WTC11 (cell line): ENCODE data around the gene ATP11B. TPM values are rescaled to one million over a fixed set of nuclear protein-coding genes. Genes with fewer than 3 reads are reported as not detected.

Experiments used
- ATAC-seq: fragments of 200-7000 bp; cut with Tn5 transposase; 2 replicates; pipeline ENCODE4 v1.10.0; 2021; ENCODE audit warnings: mild to moderate bottlenecking, moderate library complexity
- CTCF ChIA-PET: fragments of 300-600 bp; sonication (Branson Sonifier 250); formaldehyde crosslinking; loops from one replicate; lab custom pipeline; 2021; ENCODE audit warnings: antibody characterized with exemption; lab: Charles Lee
- POLR2A ChIA-PET: fragments of 350-600 bp; sonication (Branson Sonifier 250); formaldehyde crosslinking; loops from one replicate; lab custom pipeline; 2021; ENCODE audit warnings: antibody characterized with exemption; lab: Charles Lee
- DNase-seq: peaks from one replicate; pipeline ENCODE4 v3.0.0; 2021; ENCODE audit warnings: low spot score
- H3K27ac Mint-ChIP-seq: 2 replicates; pipeline ENCODE4 v1.8.0; 2021; ENCODE audit warnings: mixed read lengths
- H3K27me3 Mint-ChIP-seq: 2 replicates; pipeline ENCODE4 v1.8.0; 2021; ENCODE audit warnings: low read depth, mild to moderate bottlenecking, moderate library complexity, mixed read lengths
- H3K36me3 Mint-ChIP-seq: 2 replicates; pipeline ENCODE4 v1.8.0; 2021; ENCODE audit warnings: mixed read lengths
- H3K4me1 Mint-ChIP-seq: 2 replicates; pipeline ENCODE4 v1.8.0; 2022; ENCODE audit warnings: mixed read lengths
- H3K4me3 Mint-ChIP-seq: 2 replicates; pipeline ENCODE4 v1.8.0; 2021; ENCODE audit warnings: mild to moderate bottlenecking, moderate library complexity, mixed read lengths
- H3K9me3 Mint-ChIP-seq: 2 replicates; pipeline ENCODE4 v1.8.0; 2021; ENCODE audit warnings: mixed read lengths
- CREM ChIP-seq: sonication (generic); formaldehyde crosslinking; IDR thresholded peaks from 2 replicates; pipeline ENCODE4 v1.8.1; 2022; ENCODE audit warnings: mild to moderate bottlenecking, missing genetic modification reagents, moderate library complexity
- FOXK1 ChIP-seq: sonication (generic); formaldehyde crosslinking; IDR thresholded peaks from 2 replicates; pipeline ENCODE4 v1.8.0; 2022; ENCODE audit warnings: mild to moderate bottlenecking, moderate library complexity, missing genetic modification reagents
- GABPB1 ChIP-seq: sonication (generic); formaldehyde crosslinking; IDR thresholded peaks from 2 replicates; pipeline ENCODE4 v1.8.1; 2023; ENCODE audit warnings: mild to moderate bottlenecking, missing genetic modification reagents
- GRHL2 ChIP-seq: fragments of 250-450 bp; sonication (Bioruptor Pico); IDR thresholded peaks from 2 replicates; pipeline ENCODE4 v1.8.0; 2022; ENCODE audit warnings: mild to moderate bottlenecking, moderate library complexity; ENCODE audit not compliant: insufficient replicate concordance, severe bottlenecking
- TCF7 ChIP-seq: sonication (generic); formaldehyde crosslinking; IDR thresholded peaks from 2 replicates; pipeline ENCODE4 v1.8.0; 2022; ENCODE audit warnings: mild to moderate bottlenecking, low read depth, missing genetic modification reagents, moderate library complexity
- ZNF121 ChIP-seq: sonication (generic); formaldehyde crosslinking; IDR thresholded peaks from 2 replicates; pipeline ENCODE4 v1.8.0; 2023; ENCODE audit warnings: missing genetic modification reagents
- total RNA-seq: library from RNA; stranded (reverse); gene quantifications from 3 replicates; pipeline ENCODE4 v1.2.3, GENCODE V29; 2021
- TF ChIP-seq, protein P1 (sequence below): sonication (generic); formaldehyde crosslinking; IDR thresholded peaks from 2 replicates; pipeline ENCODE4 v1.8.1; 2022; ENCODE audit warnings: missing genetic modification reagents, borderline replicate concordance
- TF ChIP-seq, protein P2 (sequence below): fragments of 250-450 bp; sonication (Bioruptor Pico); IDR thresholded peaks from 2 replicates; pipeline ENCODE4 v1.8.0; 2021; ENCODE audit warnings: mild to moderate bottlenecking
- TF ChIP-seq, protein P3 (sequence below): fragments of 250-450 bp; sonication (Bioruptor Pico); IDR thresholded peaks from 2 replicates; pipeline ENCODE4 v1.9.0; 2021; ENCODE audit warnings: mild to moderate bottlenecking
- TF ChIP-seq, protein P4 (sequence below): fragments of 250-450 bp; sonication (Bioruptor Pico); IDR thresholded peaks from 2 replicates; pipeline ENCODE4 v1.9.0; 2021; ENCODE audit warnings: moderate library complexity, mild to moderate bottlenecking, inconsistent platforms, borderline replicate concordance
- TF ChIP-seq, protein P5 (sequence below): fragments of 250-450 bp; sonication (Bioruptor Pico); conservative IDR thresholded peaks from 2 replicates; pipeline ENCODE4 v1.9.0; 2021; ENCODE audit warnings: mild to moderate bottlenecking
- TF ChIP-seq, protein P6 (sequence below): sonication (generic); formaldehyde crosslinking; IDR thresholded peaks from 2 replicates; pipeline ENCODE4 v1.8.0; 2023; ENCODE audit warnings: missing genetic modification reagents, mild to moderate bottlenecking, borderline replicate concordance
- TF ChIP-seq, protein P7 (sequence below): sonication (generic); formaldehyde crosslinking; IDR thresholded peaks from 2 replicates; pipeline ENCODE4 v1.8.1; 2022; ENCODE audit warnings: low read depth, mild to moderate bottlenecking, moderate library complexity, missing genetic modification reagents, borderline replicate concordance
- TF ChIP-seq, protein P8 (sequence below): sonication (generic); formaldehyde crosslinking; IDR thresholded peaks from 2 replicates; pipeline ENCODE4 v1.8.1; 2022; ENCODE audit warnings: mild to moderate bottlenecking, missing genetic modification reagents, moderate library complexity, borderline replicate concordance

Gene ATP11B
- total RNA-seq, 1 experiment from 2014 or later, result 25.7 TPM

DNA sequence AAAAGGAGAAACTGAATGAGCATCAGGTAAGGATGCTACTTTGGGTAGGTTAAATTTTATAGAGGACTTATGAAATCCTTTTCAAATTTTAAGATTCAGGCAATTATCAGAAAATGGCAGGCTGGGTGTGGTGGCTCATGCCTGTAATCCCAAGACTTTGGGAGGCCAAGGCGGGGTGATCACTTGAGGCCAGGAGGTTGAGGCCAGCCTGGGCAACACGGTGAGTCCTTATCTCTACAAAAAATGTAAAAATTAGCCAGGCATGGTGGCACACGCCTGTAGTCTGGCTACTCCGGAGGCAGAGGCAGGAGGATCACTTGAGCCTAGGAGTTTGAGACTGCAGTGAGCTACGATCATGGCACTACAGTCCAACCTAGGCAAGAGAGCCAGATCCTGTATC, 163.9 kb downstream of the ATP11B start:
- H3K27ac Mint-ChIP-seq, result no peak overlapping the region
- ChIA-PET CTCF (no interaction called here), POLR2A (no interaction called here)
- no peak for TF ChIP-seq FOXK1
- TF ChIP-seq, protein P1, sequence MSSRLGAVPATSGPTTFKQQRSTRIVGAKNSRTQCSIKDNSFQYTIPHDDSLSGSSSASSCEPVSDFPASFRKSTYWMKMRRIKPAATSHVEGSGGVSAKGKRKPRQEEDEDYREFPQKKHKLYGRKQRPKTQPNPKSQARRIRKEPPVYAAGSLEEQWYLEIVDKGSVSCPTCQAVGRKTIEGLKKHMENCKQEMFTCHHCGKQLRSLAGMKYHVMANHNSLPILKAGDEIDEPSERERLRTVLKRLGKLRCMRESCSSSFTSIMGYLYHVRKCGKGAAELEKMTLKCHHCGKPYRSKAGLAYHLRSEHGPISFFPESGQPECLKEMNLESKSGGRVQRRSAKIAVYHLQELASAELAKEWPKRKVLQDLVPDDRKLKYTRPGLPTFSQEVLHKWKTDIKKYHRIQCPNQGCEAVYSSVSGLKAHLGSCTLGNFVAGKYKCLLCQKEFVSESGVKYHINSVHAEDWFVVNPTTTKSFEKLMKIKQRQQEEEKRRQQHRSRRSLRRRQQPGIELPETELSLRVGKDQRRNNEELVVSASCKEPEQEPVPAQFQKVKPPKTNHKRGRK (CRISPR knock-in tag), result no peak
- TF ChIP-seq TCF7, result no peak
- TF ChIP-seq CREM (CRISPR knock-in tag), result no peak
- TF ChIP-seq, protein P2, sequence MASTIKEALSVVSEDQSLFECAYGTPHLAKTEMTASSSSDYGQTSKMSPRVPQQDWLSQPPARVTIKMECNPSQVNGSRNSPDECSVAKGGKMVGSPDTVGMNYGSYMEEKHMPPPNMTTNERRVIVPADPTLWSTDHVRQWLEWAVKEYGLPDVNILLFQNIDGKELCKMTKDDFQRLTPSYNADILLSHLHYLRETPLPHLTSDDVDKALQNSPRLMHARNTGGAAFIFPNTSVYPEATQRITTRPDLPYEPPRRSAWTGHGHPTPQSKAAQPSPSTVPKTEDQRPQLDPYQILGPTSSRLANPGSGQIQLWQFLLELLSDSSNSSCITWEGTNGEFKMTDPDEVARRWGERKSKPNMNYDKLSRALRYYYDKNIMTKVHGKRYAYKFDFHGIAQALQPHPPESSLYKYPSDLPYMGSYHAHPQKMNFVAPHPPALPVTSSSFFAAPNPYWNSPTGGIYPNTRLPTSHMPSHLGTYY, result no peak
- TF ChIP-seq, protein P3, sequence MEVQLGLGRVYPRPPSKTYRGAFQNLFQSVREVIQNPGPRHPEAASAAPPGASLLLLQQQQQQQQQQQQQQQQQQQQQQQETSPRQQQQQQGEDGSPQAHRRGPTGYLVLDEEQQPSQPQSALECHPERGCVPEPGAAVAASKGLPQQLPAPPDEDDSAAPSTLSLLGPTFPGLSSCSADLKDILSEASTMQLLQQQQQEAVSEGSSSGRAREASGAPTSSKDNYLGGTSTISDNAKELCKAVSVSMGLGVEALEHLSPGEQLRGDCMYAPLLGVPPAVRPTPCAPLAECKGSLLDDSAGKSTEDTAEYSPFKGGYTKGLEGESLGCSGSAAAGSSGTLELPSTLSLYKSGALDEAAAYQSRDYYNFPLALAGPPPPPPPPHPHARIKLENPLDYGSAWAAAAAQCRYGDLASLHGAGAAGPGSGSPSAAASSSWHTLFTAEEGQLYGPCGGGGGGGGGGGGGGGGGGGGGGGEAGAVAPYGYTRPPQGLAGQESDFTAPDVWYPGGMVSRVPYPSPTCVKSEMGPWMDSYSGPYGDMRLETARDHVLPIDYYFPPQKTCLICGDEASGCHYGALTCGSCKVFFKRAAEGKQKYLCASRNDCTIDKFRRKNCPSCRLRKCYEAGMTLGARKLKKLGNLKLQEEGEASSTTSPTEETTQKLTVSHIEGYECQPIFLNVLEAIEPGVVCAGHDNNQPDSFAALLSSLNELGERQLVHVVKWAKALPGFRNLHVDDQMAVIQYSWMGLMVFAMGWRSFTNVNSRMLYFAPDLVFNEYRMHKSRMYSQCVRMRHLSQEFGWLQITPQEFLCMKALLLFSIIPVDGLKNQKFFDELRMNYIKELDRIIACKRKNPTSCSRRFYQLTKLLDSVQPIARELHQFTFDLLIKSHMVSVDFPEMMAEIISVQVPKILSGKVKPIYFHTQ (CRISPR knock-in tag), result no peak
- TF ChIP-seq, protein P4, sequence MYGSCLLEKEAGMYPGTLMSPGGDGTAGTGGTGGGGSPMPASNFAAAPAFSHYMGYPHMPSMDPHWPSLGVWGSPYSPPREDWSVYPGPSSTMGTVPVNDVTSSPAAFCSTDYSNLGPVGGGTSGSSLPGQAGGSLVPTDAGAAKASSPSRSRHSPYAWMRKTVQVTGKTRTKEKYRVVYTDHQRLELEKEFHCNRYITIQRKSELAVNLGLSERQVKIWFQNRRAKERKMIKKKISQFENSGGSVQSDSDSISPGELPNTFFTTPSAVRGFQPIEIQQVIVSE (CRISPR knock-in tag), result no peak
- TF ChIP-seq, protein P5, sequence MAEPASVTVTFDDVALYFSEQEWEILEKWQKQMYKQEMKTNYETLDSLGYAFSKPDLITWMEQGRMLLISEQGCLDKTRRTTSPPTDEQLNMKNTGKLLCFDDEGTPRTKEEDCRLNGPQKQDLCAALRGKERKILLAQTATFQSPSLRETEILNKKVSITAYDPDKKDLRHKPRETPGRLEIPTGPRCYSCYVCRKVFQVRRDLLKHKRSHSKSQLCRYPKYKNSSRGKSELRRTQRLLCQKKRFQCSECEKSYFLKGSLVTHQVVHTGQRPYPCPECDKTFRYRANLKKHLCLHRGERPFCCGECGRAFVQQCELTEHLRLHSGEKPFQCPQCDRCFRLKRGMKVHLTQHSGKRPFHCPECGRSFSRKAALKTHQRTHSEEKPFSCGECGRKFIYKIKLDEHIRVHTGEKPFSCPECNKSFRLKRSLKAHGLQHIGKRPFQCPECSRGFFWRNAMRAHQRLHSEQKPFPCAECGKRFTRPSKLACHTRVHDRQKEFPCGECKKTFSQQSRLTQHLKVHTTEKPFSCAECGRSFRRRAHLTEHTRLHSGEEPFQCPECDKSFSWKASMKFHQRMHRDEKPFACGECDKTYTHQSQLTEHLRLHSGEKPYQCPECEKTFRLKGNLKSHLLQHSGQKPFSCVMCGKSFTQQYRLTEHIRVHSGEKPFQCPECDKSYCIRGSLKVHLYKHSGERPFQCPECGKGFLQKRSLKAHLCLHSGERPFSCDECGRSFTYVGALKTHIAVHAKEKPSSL (CRISPR knock-in tag), result no peak
- no peak for TF ChIP-seq GRHL2 (CRISPR knock-in tag)
- TF ChIP-seq, protein P6, sequence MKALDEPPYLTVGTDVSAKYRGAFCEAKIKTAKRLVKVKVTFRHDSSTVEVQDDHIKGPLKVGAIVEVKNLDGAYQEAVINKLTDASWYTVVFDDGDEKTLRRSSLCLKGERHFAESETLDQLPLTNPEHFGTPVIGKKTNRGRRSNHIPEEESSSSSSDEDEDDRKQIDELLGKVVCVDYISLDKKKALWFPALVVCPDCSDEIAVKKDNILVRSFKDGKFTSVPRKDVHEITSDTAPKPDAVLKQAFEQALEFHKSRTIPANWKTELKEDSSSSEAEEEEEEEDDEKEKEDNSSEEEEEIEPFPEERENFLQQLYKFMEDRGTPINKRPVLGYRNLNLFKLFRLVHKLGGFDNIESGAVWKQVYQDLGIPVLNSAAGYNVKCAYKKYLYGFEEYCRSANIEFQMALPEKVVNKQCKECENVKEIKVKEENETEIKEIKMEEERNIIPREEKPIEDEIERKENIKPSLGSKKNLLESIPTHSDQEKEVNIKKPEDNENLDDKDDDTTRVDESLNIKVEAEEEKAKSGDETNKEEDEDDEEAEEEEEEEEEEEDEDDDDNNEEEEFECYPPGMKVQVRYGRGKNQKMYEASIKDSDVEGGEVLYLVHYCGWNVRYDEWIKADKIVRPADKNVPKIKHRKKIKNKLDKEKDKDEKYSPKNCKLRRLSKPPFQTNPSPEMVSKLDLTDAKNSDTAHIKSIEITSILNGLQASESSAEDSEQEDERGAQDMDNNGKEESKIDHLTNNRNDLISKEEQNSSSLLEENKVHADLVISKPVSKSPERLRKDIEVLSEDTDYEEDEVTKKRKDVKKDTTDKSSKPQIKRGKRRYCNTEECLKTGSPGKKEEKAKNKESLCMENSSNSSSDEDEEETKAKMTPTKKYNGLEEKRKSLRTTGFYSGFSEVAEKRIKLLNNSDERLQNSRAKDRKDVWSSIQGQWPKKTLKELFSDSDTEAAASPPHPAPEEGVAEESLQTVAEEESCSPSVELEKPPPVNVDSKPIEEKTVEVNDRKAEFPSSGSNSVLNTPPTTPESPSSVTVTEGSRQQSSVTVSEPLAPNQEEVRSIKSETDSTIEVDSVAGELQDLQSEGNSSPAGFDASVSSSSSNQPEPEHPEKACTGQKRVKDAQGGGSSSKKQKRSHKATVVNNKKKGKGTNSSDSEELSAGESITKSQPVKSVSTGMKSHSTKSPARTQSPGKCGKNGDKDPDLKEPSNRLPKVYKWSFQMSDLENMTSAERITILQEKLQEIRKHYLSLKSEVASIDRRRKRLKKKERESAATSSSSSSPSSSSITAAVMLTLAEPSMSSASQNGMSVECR (CRISPR knock-in tag), result no peak
- no peak for TF ChIP-seq ZNF121 (CRISPR knock-in tag)
- TF ChIP-seq, protein P7, sequence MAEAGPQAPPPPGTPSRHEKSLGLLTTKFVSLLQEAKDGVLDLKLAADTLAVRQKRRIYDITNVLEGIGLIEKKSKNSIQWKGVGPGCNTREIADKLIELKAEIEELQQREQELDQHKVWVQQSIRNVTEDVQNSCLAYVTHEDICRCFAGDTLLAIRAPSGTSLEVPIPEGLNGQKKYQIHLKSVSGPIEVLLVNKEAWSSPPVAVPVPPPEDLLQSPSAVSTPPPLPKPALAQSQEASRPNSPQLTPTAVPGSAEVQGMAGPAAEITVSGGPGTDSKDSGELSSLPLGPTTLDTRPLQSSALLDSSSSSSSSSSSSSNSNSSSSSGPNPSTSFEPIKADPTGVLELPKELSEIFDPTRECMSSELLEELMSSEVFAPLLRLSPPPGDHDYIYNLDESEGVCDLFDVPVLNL (CRISPR knock-in tag), result no peak
- no peak for TF ChIP-seq GABPB1 (CRISPR knock-in tag)
- TF ChIP-seq, protein P8, sequence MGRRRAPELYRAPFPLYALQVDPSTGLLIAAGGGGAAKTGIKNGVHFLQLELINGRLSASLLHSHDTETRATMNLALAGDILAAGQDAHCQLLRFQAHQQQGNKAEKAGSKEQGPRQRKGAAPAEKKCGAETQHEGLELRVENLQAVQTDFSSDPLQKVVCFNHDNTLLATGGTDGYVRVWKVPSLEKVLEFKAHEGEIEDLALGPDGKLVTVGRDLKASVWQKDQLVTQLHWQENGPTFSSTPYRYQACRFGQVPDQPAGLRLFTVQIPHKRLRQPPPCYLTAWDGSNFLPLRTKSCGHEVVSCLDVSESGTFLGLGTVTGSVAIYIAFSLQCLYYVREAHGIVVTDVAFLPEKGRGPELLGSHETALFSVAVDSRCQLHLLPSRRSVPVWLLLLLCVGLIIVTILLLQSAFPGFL (CRISPR knock-in tag), result no peak
- peaks cover 20% of the 10 kb centered on the region for H3K9me3 Mint-ChIP-seq
- no peak for ATAC-seq
- no peak overlapping the region for H3K4me3 Mint-ChIP-seq
- H3K27me3 Mint-ChIP-seq, result no peaks in the 10 kb centered on the region
- no peak for DNase-seq
- peaks cover 17% of the 10 kb centered on the region for H3K4me1 Mint-ChIP-seq
- peaks cover 48% of the 10 kb centered on the region for H3K36me3 Mint-ChIP-seq
